GM21528 (cell line): ENCODE measurements around the gene DEPP1.

Experiments
- ATAC-seq: cut with Tn5 transposase; IDR thresholded peaks from one replicate; pipeline ENCODE4 v1.9.1; 2021; ENCODE audit warnings: mild to moderate bottlenecking, moderate library complexity; ENCODE audit not compliant: unreplicated experiment, low FRiP score

DEPP1 gene

GRCh38 chr10:44968091-44968490 lies 10.5 kb downstream of the DEPP1 start:
- no peak for ATAC-seq

- no peak for ATAC-seq
These were observed 11.0 kb downstream of the DEPP1 start for GRCh38 chr10:44967616-44968015.

- no peak for ATAC-seq
These were observed 11.6 kb downstream of the DEPP1 start for GRCh38 chr10:44966816-44967509.

GRCh38 chr10:44966129-44966815 lies 12.3 kb downstream of the DEPP1 start:
- ATAC-seq: peak; percentile 31

GRCh38 chr10:44965651-44966097 lies 12.9 kb downstream of the DEPP1 start:
- peak; percentile 41 for ATAC-seq

GRCh38 chr10:44965104-44965503 lies 13.5 kb downstream of the DEPP1 start:
- no peak for ATAC-seq

GRCh38 chr10:44963772-44964633 lies 14.6 kb downstream of the DEPP1 start:
- no peak for ATAC-seq

GRCh38 chr10:44962870-44963738 lies 15.5 kb downstream of the DEPP1 start:
- no peak for ATAC-seq

GRCh38 chr10:44961931-44962750 lies 16.5 kb downstream of the DEPP1 start:
- no peak for ATAC-seq

- no peak for ATAC-seq
These were observed 17.4 kb downstream of the DEPP1 start for GRCh38 chr10:44961230-44961571.

- ATAC-seq: no peak
These were observed 18.0 kb downstream of the DEPP1 start for GRCh38 chr10:44960482-44961229.

GRCh38 chr10:44960088-44960460 lies 18.5 kb downstream of the DEPP1 start:
- ATAC-seq: no peak

GRCh38 chr10:44959247-44960087 lies 19.1 kb downstream of the DEPP1 start, which contains the start of gene RASSF4:
Gene RASSF4 (plus strand): TSS chr10:44959802. CDS start chr10:44970203, 10,401 bp downstream.
- ATAC-seq: peak; percentile 98

GRCh38 chr10:44958898-44959246 lies 19.7 kb downstream of the DEPP1 start:
- no peak for ATAC-seq

GRCh38 chr10:44958196-44958897 lies 20.3 kb downstream of the DEPP1 start:
- ATAC-seq: no peak

GRCh38 chr10:44956717-44957706 lies 21.6 kb downstream of the DEPP1 start:
- ATAC-seq: no peak
